AG10803 (cell line): ENCODE measurements around the gene SHISA4.
"Not testable (repeated sequence)": the region's sequence is repeated elsewhere in the genome, so short reads cannot be mapped to it uniquely, and the experiment has no call there.

Experiments
- DNase-seq: peaks from one replicate; pipeline ENCODE4 v3.0.0; 2010; ENCODE audit warnings: low read depth
- H3K4me3 ChIP-seq: 2 replicates; pipeline ENCODE4 v1.5.1; 2011; ENCODE audit warnings: mild to moderate bottlenecking, low read length, control low read depth
- CTCF ChIP-seq: conservative IDR thresholded peaks from 2 replicates; pipeline ENCODE4 v1.5.1; 2011; ENCODE audit warnings: mild to moderate bottlenecking, low read length, control low read depth, inconsistent platforms

SHISA4 gene

GRCh38 chr1:201847150-201847549, 41.5 kb upstream of the SHISA4 start:
- no peak for DNase-seq
- no peak overlapping the region for H3K4me3 ChIP-seq
- TF ChIP-seq CTCF = no peak

GRCh38 chr1:201848230-201848629, 40.5 kb upstream of the SHISA4 start:
- TF ChIP-seq CTCF = no peak
- no peak for DNase-seq
- no peak overlapping the region for H3K4me3 ChIP-seq

GRCh38 chr1:201849372-201850052, 39.2 kb upstream of the SHISA4 start:
- no peak for TF ChIP-seq CTCF
- DNase-seq = no peak

GRCh38 chr1:201850053-201850397, 38.7 kb upstream of the SHISA4 start:
- no peak overlapping the region for H3K4me3 ChIP-seq
- no peak for TF ChIP-seq CTCF
- peak; percentile 94 for DNase-seq

More at GRCh38 chr1:201849372-201850052, 39.2 kb upstream of the SHISA4 start:
- H3K4me3 ChIP-seq = no peak overlapping the region

GRCh38 chr1:201851949-201852348, 36.7 kb upstream of the SHISA4 start:
- no peak for DNase-seq
- H3K4me3 ChIP-seq = no peak overlapping the region
- TF ChIP-seq CTCF = no peak

GRCh38 chr1:201856722-201857121, 32.0 kb upstream of the SHISA4 start:
- not testable (repeated sequence) for DNase-seq, H3K4me3 ChIP-seq

GRCh38 chr1:201859424-201859823, 29.3 kb upstream of the SHISA4 start:
- H3K4me3 ChIP-seq = no peak overlapping the region
- TF ChIP-seq CTCF = no peak
- DNase-seq = no peak

GRCh38 chr1:201861448-201861847, 27.2 kb upstream of the SHISA4 start:
- no peak for TF ChIP-seq CTCF
- DNase-seq = no peak
- H3K4me3 ChIP-seq = no peak overlapping the region
